HG03064 (cell line): ENCODE measurements around the gene TMEM234.

Source experiments
- ATAC-seq: cut with Tn5 transposase; IDR thresholded peaks from one replicate; pipeline ENCODE4 v1.9.1; 2021; ENCODE audit warnings: low read depth; ENCODE audit not compliant: unreplicated experiment

TMEM234 gene

DNA sequence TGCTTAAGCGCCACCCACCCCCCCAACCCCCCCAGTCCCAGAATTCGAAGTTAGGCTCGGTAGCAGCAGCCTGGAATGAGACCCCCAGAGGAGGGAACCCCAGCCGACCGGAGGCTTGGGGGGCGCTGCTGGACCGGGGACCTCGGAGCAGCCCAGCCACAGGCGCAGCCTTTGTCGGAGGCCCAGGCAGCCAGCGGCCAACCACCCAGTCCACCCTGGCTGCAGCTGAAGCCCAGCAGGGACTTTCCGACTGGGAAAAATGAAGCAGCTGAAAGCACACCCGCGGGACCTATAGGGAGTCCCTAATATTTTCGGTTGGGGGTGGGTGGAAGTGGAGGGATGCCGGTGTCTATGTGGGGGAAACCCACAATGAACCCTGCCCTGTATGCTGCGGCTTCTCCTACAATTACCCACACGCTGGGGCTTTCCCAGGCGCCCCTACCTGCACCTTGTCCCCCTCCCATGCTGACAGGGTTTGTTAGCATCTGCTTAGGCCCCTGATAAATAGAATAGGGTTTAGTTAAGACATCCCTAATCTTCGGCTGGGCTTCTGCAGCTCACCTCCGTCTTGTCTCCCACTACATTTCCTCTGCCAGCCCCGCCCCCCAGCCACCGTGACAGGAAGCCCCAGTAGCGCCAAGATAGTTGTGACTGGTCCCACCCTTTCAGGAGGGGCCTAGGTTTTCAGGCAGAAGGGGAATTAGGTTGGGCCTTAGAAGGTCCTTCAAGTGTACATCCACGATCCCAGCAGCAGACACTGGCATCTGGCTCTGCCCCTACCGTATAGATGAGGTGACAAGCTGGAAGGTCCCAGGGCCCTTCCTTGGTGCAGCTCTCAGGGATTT, 20.9 kb downstream of the TMEM234 start:
- no peak for ATAC-seq

DNA sequence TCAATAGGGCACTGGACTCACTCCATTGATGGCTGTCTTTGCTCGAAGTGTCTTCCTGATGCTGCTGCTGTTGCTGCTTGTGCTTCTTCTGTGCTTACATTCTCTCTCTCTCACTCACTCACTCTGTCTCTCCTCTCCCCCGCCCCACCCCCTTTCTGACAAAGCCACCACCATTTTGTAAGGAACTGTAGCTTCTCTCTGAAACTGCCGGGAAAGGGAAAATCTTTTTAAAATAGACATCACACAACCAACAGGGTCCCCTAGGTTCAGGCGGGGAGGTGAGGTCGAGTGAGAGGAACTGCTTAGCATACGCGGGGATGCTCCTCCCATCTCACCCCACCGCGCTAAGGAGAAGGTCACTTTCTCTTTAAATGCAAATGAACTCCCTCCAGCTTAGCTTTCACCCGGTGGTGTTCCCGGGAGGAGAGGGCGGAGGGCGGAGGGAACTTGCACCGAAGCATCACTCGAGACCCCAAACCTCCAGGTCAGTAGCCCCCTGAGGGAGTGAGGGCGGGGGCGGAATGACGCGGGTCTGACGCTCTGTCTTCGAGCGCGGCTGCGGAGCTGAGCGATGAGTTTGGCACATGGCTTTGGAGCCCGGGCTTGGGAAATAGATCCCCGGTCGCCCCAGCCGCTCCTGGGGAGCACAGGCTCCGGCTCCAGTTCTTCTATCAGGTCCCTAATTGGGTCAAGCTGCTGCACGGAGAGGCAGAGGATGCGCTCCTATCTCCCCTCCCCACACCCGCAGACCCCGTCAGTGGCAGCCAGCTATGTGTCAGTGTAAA, 21.7 kb downstream of the TMEM234 start, which contains the start of gene CCDC28B:
CCDC28B (plus strand) TSS at position 370 of the 785 bp plus-strand sequence. CDS start 1,341 bp downstream, outside the sequence.
- ATAC-seq, result no peak

DNA sequence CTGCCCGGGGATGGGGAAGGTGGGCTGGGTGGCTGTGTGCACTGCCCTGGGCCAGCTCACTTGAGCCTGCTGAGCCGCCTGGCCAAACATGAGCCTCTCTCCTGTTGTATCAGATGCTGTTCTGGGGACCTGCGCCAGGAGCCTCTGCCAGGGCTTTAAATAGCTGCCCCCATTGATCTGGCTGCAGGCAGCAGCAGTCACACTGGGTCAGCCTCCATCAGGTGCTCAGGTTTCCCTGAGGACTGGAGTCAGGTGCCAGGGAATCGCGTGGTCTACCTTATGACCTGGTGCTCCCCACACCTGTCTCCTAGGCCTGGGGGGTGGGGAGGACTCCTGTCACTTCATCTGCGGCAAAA, 22.5 kb downstream of the TMEM234 start:
- ATAC-seq, result no peak

DNA sequence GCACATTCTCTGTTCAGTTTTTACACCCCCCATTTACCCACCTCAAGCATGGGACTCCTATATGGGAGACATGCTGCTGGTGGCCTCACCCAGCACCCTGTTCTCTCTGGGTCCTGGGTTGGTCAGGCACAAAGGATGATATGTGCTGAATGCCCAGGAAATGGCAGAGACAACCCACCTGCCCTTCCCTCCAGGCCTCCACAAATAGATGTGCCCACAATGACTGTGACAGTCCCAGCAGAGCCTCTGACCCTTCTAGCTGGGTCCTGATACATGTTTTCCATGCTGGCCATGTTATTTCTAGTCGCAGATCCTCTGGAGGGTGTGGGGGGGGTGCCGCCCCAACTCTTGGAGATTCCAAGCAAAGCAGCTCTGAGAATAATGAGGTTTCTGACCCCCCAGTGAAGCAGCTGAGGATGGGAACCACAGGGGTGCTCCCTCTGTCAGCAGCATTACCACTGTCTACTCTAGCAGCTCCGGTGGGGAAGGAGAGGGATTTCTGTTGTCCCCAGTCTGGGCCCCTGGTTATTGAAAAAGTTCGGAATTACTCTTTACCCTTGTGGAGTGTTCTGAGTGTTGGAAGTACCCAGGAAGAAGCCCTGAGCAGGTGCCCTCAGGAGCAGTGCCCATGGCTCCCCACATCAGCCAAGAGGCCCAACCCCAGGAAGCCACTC, 23.0 kb downstream of the TMEM234 start:
- no peak for ATAC-seq

DNA sequence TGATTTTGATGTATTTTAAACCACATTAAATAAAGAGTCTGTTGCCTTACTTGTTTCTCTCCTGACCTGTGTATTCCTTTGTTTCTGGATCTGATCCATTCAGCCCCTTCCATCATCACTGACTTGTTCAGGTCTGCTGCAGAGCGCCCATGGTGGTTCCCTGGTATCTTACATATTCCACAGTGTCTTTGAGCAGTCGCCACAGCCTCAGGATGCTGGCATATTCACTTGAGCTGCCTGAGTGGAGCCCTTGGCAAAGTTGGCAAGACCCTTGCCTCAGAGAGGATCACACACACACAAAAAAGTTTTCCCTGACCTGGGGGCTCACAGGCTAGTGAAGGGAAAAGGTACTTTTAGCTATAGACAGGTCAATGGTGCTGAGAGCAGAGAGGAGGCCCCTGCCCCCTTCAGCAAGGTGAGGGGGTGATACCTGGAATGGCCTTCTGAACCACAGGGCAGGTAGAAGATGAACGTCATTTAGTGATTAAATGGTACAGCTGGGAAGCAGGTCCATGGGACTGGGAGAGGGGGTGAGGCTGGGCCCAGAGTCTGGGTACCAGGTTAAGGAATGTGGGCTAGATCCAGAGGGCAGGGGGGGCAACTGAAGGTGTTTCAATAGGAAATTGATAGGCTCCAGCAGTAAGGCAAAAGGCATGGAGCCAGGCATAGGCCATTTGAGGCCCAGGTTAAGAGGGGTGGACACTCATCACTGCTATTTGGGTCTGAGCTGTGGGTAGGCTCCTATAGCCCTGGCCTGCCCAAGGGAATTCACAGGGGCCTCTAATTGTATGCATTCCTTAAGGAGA, 23.7 kb downstream of the TMEM234 start:
- ATAC-seq, result no peak

DNA sequence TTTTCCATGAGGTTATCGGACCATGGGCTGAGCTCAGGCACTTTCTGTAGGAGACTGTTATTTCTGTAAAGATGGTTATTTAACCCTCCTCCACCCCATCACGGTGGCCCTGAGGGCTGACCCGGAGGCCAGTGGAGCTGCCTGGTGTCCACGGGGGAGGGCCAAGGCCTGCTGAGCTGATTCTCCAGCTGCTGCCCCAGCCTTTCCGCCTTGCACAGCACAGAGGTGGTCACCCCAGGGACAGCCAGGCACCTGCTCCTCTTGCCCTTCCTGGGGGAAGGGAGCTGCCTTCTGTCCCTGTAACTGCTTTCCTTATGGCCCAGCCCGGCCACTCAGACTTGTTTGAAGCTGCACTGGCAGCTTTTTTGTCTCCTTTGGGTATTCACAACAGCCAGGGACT, 24.3 kb downstream of the TMEM234 start:
- ATAC-seq, result no peak

DNA sequence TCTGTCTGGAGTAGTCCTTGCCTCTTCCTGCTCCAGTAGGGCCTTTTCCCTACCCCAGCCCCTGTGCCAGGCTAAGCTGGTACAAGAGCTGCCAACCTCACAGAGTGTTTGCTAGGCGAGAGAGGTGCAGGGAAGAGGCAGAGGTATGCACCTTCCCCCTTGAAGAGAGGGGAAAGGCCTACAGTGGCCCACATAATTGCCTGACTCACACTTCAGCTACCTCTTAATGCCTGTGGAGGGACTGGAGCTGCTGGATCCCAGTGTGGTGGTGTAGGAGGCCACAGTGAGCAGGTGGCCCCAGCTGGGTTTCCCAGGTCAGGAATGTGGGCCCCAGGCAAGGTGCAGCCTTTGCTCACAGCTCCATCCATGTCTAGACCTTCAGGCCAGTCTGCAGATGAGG, 25.1 kb downstream of the TMEM234 start:
- no peak for ATAC-seq

DNA sequence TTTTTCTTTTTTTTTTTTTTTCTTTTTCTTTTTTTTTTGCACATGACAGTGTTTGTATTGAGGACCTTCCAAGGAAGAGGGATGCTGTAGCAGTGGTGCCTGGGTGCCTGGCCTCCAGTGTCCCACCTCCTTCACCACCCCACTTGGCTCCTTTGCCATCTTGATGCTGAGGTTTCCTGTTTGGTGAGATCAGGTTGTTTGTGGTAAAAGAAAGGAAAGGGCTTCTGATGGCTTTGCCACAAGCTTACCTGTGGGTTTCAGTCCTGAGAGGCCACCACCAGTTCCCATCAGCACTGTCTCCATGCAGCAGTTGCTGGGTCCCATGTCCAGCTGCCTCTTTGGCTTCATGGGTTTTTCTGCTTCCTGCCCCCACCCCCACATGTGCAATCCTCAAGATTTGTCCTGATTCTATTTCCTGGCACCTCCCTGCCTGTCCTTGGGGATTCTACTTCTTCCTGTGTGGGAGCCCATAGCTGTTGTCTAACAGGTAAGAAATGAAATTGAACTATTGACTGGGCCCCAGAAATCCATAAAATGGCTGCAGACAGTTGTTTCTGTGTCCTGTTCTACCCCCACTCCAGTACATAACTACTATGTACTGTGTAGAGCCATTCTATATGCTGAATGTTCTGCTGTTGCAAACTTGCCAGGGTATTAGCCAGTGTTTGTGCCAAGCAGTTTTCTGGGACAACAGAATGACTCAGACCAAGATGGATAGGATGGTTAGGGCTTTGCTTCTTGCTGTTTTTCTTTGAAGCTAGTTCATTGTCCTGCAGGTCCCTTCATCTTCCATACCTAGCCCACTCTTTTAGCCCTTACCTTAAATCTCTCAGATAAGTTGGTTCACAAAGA, 26.0 kb downstream of the TMEM234 start:
- ATAC-seq, result no peak

DNA sequence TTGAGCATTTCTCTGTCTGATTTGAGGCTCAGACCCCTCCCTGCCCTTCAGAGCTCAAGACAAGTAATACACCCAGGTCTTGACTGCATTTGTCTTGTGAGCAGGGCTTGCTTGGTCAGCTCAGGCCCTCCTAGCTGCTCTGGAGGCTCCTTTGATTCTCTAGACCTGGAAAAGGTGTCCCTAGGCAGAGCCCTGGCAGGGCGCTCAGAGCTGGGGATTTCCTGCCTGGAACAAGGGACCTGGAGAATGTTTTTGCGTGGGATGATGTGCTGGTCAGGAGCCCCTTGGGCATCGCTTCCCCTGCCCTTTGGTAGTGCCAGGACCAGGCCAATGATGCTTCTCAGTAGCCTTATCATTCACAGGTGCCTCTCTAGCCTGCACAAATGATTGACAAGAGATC, 26.6 kb downstream of the TMEM234 start:
- no peak for ATAC-seq

DNA sequence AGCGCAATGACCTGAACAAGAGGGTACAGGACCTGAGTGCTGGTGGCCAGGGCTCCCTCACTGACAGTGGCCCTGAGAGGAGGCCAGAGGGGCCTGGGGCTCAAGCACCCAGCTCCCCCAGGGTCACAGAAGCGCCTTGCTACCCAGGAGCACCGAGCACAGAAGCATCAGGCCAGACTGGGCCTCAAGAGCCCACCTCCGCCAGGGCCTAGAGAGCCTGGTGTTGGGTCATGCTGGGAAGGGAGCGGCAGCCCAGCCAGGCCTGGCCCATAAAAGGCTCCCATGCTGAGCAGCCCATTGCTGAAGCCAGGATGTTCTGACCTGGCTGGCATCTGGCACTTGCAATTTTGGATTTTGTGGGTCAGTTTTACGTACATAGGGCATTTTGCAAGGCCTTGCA, 27.2 kb downstream of the TMEM234 start:
- no peak for ATAC-seq

DNA sequence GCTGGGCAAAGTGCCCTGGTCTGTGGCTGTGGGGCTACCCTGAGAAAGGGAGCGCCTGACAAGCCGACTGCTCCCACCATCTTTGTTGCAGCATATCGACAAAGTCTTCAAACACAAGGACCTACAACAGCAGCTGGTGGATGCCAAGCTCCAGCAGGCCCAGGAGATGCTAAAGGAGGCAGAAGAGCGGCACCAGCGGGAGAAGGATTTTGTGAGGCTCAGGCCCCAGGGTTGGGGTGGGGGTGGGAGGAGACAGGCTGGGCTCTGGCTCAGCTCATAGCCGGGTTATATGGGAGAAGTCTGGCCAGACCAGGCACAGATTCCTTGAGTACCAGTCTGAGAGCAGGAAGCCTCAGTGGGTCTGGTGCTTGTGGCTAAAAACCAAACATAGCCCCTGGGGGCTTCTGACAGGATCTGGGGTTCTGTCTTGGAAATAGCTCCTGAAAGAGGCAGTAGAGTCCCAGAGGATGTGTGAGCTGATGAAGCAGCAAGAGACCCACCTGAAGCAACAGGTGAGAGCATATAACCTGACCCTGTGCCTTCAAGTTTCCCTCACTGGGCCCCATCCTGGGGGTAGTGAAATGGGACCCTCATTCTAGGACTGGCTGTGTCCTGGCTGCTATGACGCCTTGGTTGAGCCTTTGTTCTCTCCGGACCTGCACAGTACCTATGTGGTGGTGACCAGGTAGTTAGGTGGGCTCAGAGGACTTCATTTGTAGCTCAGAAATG, 29.8 kb downstream of the TMEM234 start:
- ATAC-seq, result no peak

DNA sequence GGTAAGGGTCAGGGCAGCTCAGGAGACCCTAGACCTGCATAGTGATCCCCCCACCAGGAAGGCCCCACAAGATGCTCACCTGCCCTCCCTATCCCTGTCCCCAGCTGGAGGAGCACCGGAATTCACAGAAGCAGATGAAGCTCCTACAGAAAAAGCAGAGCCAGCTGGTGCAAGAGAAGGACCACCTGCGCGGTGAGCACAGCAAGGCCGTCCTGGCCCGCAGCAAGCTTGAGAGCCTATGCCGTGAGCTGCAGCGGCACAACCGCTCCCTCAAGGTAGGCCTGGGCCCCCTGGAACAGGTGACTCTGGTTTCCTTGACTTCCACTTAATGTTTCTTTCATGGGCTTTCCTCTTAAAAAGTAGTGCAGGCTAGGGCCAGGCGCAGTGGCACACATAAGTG, 34.3 kb downstream of the TMEM234 start:
- ATAC-seq, result no peak

DNA sequence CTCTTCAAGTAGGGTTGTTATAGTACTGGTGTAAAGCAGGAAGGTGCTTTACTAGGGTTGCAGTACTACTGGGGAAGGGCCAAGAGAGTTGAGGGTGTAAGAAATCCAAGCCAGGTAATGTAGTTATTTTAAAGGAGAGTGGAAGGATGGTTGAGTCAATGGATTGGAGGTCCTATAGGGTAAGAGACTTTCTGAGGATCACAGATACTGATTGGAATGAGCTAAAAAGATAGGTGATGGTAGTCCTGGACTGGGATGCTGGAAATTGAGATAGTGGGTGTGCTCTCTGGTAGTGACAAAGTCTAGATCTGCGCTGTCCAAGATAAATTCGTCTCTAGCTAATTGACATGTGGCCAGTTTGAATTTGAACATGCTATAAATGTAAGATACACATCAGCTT, 35.7 kb downstream of the TMEM234 start:
- no peak for ATAC-seq

DNA sequence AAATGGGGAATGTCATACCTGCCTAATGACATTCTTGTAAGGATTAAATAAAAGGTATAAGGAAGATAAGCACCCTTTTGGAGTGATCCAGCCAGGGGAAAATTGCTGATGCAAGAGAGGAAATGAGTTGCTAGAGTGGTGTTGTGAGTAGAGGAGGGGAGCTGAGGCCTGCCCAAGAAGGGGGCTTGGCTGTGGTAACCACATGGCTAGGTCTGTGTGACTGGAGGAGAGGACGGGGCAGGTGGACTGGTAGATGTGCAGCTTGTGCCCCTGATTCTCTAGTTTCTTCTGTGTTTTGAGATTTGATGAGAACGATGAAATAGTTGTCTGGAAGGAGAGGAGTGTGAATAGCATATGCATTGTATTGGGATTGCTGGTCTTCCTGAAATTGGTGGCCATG, 36.1 kb downstream of the TMEM234 start:
- no peak for ATAC-seq

DNA sequence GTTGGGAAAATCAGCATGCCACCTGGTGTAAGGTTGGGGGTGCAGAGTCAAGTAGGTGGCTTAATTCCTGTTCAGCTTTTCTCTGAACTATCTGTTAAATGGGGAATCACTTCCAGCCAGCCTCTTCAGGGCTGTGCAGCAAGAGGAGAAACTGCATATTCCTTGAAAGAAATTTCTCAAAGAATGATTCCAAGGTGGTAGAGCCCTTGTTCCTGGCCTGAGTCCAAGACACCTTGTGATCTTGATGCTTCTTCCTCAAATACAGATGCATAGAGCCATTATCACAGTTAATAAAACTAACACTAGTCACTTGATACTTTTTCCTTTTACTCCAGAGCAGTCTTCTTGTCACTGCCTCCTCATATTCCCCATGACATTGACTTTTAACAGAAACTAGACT, 37.5 kb downstream of the TMEM234 start:
- ATAC-seq, result no peak

DNA sequence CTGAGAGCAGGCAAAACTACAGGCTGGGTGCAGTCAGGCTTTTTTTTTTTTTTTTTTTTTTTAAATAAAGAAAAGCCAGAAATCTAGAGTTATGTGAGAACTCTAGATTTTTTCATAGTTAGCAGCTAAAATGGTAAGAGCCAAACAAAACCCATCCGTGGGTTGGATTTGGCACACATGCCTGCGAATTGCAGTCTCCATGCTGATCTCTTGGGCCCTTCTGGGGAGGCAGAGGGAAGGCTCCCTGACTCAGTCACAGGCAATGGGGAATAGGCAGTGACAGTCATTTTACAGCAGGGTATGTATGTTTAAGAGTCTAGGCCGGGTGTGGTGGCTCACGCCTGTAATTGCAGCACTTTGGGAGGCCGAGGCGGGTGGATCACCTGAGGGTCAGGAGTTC, 40.1 kb downstream of the TMEM234 start:
- ATAC-seq, result no peak

DNA sequence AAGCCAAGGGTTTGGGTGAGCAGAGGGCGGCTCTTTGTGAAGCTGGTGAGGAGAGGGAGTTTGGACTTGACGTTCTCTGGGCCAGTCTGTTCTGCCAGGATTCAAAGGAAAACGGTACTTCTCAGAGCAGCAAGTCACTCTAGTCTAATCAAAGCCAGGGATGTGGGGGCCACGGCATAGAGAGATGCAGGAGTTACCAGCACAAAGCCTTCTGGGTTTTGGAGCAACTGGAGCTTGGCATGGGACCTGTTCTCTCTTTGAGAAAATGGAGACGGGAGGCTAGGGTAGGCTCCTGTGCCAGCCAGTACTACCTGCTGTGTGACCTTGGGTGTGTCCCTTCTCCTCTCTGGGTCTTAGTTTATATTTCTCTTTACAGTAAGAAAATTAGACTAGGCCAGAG, 40.6 kb downstream of the TMEM234 start:
- ATAC-seq, result no peak

DNA sequence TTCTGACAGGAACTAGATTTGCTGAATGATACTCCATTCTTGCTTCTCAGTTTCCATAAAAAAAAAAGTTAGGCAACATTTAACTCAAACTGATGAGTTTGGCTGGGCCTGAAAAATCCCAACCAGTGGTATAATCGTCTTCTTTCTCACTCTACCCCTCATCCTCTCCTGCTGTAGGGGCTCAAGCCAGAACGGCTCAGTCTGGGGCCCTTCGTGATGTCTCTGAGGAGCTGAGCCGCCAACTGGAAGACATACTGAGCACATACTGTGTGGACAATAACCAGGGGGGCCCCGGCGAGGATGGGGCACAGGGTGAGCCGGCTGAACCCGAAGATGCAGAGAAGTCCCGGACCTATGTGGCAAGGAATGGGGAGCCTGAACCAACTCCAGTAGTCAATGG, 41.1 kb downstream of the TMEM234 start:
- ATAC-seq, result no peak
